GM23338 (cell line): ENCODE results near the gene MAN2A2. TPM values are rescaled to one million over a fixed set of nuclear protein-coding genes. Genes with fewer than 3 reads are reported as not detected.
"Not testable (repeated sequence)": the region's sequence is repeated elsewhere in the genome, so short reads cannot be mapped to it uniquely, and the experiment has no call there.

Experiments
- ATAC-seq: fragments of 200-7000 bp; cut with Tn5 transposase; 3 replicates; pipeline ENCODE4 v1.9.1; 2020
- DNase-seq: peaks from one replicate; pipeline ENCODE4 v3.0.0-alpha.2; 2015; ENCODE audit warnings: low spot score
- H2AFZ ChIP-seq: fragments of 200-600 bp; sonication (generic); 2 replicates; pipeline ENCODE4 v1.8.0; 2016; ENCODE audit warnings: antibody characterized with exemption, mild to moderate bottlenecking, moderate library complexity
- H3F3A ChIP-seq: fragments of 200-600 bp; sonication (generic); replicated peaks from 2 replicates; pipeline ENCODE4 v1.8.0; 2017; ENCODE audit warnings: antibody characterized with exemption, mixed run types, low read depth
- H3K27ac ChIP-seq: fragments of 200-600 bp; sonication (generic); 2 replicates; pipeline ENCODE4 v1.6.1; 2016; ENCODE audit warnings: low read depth
- H3K27me3 ChIP-seq: fragments of 200-600 bp; sonication (generic); 2 replicates; pipeline ENCODE4 v1.8.0; 2016; ENCODE audit warnings: mild to moderate bottlenecking, mixed run types, moderate library complexity; ENCODE audit not compliant: insufficient read depth
- H3K36me3 ChIP-seq: fragments of 200-600 bp; sonication (generic); 2 replicates; pipeline ENCODE4 v1.8.0; 2016; ENCODE audit warnings: mild to moderate bottlenecking; ENCODE audit not compliant: insufficient read depth
- H3K4me1 ChIP-seq: fragments of 200-600 bp; sonication (generic); 2 replicates; pipeline ENCODE4 v1.8.0; 2016; ENCODE audit warnings: mild to moderate bottlenecking, moderate library complexity; ENCODE audit not compliant: insufficient read depth
- H3K4me2 ChIP-seq: fragments of 200-600 bp; sonication (generic); 2 replicates; pipeline ENCODE4 v1.7.1; 2017; ENCODE audit warnings: mixed run types
- H3K4me3 ChIP-seq: fragments of 200-600 bp; sonication (generic); 2 replicates; pipeline ENCODE4 v1.6.1; 2016; ENCODE audit warnings: mixed run types
- H3K79me2 ChIP-seq: fragments of 200-600 bp; sonication (generic); replicated peaks from 2 replicates; pipeline ENCODE4 v1.8.0; 2017; ENCODE audit warnings: mild to moderate bottlenecking; ENCODE audit not compliant: insufficient read depth
- H3K9me2 ChIP-seq: fragments of 200-600 bp; sonication (generic); 2 replicates; pipeline ENCODE4 v1.8.0; 2017; ENCODE audit not compliant: insufficient read depth
- H4K20me1 ChIP-seq: fragments of 200-600 bp; sonication (generic); replicated peaks from 2 replicates; pipeline ENCODE4 v1.8.0; 2017; ENCODE audit warnings: mild to moderate bottlenecking; ENCODE audit not compliant: insufficient read depth
- H3K27ac Mint-ChIP-seq: 2 replicates; pipeline ENCODE4 v1.8.0; 2020; ENCODE audit warnings: inconsistent platforms, mild to moderate bottlenecking, moderate library complexity, mixed read lengths
- H3K27me3 Mint-ChIP-seq: 3 replicates; pipeline ENCODE4 v1.8.0; 2022; ENCODE audit warnings: low read depth, mild to moderate bottlenecking, moderate library complexity, mixed read lengths, inconsistent platforms; ENCODE audit not compliant: insufficient read depth, poor library complexity
- H3K36me3 Mint-ChIP-seq: 3 replicates; pipeline ENCODE4 v1.8.0; 2021; ENCODE audit warnings: low read depth, mild to moderate bottlenecking, inconsistent platforms, moderate library complexity, mixed read lengths
- H3K4me1 Mint-ChIP-seq: 3 replicates; pipeline ENCODE4 v1.8.0; 2020; ENCODE audit warnings: mild to moderate bottlenecking, inconsistent platforms, mixed read lengths
- H3K4me3 Mint-ChIP-seq: 3 replicates; pipeline ENCODE4 v1.8.0; 2021; ENCODE audit warnings: moderate library complexity, mild to moderate bottlenecking, inconsistent platforms, mixed read lengths
- H3K9me3 Mint-ChIP-seq: 3 replicates; pipeline ENCODE4 v1.8.0; 2020; ENCODE audit warnings: moderate library complexity, mild to moderate bottlenecking, inconsistent platforms, mixed read lengths
- CREB1 ChIP-seq: fragments of 250-450 bp; sonication (Bioruptor Pico); IDR thresholded peaks from 2 replicates; pipeline ENCODE4 v1.5.0; 2020; ENCODE audit warnings: low read depth, mild to moderate bottlenecking, moderate library complexity
- CTCF ChIP-seq, 2 experiments: fragments of 200-600 bp in 1 of 2; sonication (generic) in 1 of 2; conservative IDR thresholded peaks; 2 replicates each; pipeline versions ENCODE4 v1.5.1 to v1.6.1; 2016 to 2017; ENCODE audit warnings: antibody characterized with exemption in 2 of 2, low read depth in 2 of 2, mild to moderate bottlenecking in 2 of 2, moderate library complexity in 1 of 2
- ETS1 ChIP-seq: IDR thresholded peaks from 2 replicates; pipeline ENCODE4 v1.6.1; 2016; ENCODE audit warnings: antibody characterized with exemption
- EZH2 ChIP-seq: fragments of 200-600 bp; sonication (generic); IDR thresholded peaks from one replicate; pipeline ENCODE4 v1.8.0; 2017; ENCODE audit warnings: antibody characterized with exemption, mild to moderate bottlenecking, low read depth; ENCODE audit not compliant: unreplicated experiment
- EZH2phosphoT487 ChIP-seq: fragments of 200-600 bp; sonication (generic); IDR thresholded peaks from one replicate; pipeline ENCODE4 v1.8.1; 2018; ENCODE audit warnings: antibody characterized with exemption; ENCODE audit not compliant: unreplicated experiment
- JUNB ChIP-seq: IDR thresholded peaks from one replicate; pipeline ENCODE4 v1.6.1; 2016; ENCODE audit warnings: antibody characterized with exemption; ENCODE audit not compliant: unreplicated experiment
- NANOG ChIP-seq: IDR thresholded peaks from 2 replicates; pipeline ENCODE4 v1.6.1; 2016; ENCODE audit warnings: antibody characterized with exemption, borderline replicate concordance
- POLR2AphosphoS5 ChIP-seq: IDR thresholded peaks from 2 replicates; pipeline ENCODE4 v1.6.1; 2016; ENCODE audit warnings: antibody characterized with exemption, low read depth
- REST ChIP-seq: IDR thresholded peaks from one replicate; pipeline ENCODE4 v1.6.1; 2018; ENCODE audit warnings: antibody characterized with exemption; ENCODE audit not compliant: unreplicated experiment
- STAT1 ChIP-seq: IDR thresholded peaks from one replicate; pipeline ENCODE4 v1.6.1; 2016; ENCODE audit warnings: antibody characterized with exemption; ENCODE audit not compliant: unreplicated experiment
- ZNF114 ChIP-seq: fragments of 250-450 bp; sonication (Bioruptor Pico); IDR thresholded peaks from 2 replicates; pipeline ENCODE4 v1.5.0; 2020; ENCODE audit warnings: mild to moderate bottlenecking, moderate library complexity
- ZNF331 ChIP-seq: fragments of 250-450 bp; sonication (Bioruptor Pico); IDR thresholded peaks from 2 replicates; pipeline ENCODE4 v1.5.0; 2020; ENCODE audit warnings: low read depth, mild to moderate bottlenecking, moderate library complexity
- polyA plus RNA-seq: library from polyadenylated mRNA; unstranded; fragments of >200 nt; fragmentation: Nextera tagmentation; extraction: Ambion mirVana; gene quantifications from 2 replicates; pipeline ENCODE4 v1.2.1, GENCODE V29; 2016
- total RNA-seq: library from RNA; depleted of rRNA; stranded (reverse); fragments of >200 nt; shearing (Covaris generic); gene quantifications from 2 replicates; pipeline ENCODE4 v1.2.3, GENCODE V29; 2014

Gene MAN2A2
- total and polyA plus RNA-seq, 2 experiments from 2014 or later = 8.2 to 17.1 TPM

- no peak overlapping the region for H3K4me3 ChIP-seq
- H3F3A ChIP-seq = no peaks in the 10 kb centered on the region
- Mint-ChIP-seq H3K4me3 (no peak overlapping the region), H3K27me3 (peaks cover 7% of the 10 kb centered on the region), H3K4me1 (peaks cover 4% of the 10 kb centered on the region; the same call in 2 of the 3 replicates), H3K27ac (no peak overlapping the region), H3K9me3 (no peaks in the 10 kb centered on the region), H3K36me3 (peaks cover 10% of the 10 kb centered on the region; the same call in 2 of the 3 replicates)
- H3K4me1 ChIP-seq = 0 out of 2 replicates have a peak, but pooled peaks cover 6% of the 10 kb centered on the region
- ATAC-seq = no peak
- H3K36me3 ChIP-seq = no peaks in the 10 kb centered on the region
- H3K9me2 ChIP-seq = no peaks in the 10 kb centered on the region
- no peak for DNase-seq
- H3K27me3 ChIP-seq = no peaks in the 10 kb centered on the region
- no peaks in the 10 kb centered on the region for H4K20me1 ChIP-seq
- H3K4me2 ChIP-seq = no peak overlapping the region
- no peak overlapping the region for H3K27ac ChIP-seq
- H3K79me2 ChIP-seq = no peaks in the 10 kb centered on the region
- no peak overlapping the region for H2AFZ ChIP-seq
- no peak for TF ChIP-seq NANOG
- TF ChIP-seq JUNB = no peak
- TF ChIP-seq EZH2phosphoT487 = no peak
- no peak for TF ChIP-seq ZNF331 (CRISPR knock-in tag)
- TF ChIP-seq REST = no peak
- no peak for TF ChIP-seq ZNF114 (CRISPR knock-in tag)
- TF ChIP-seq ETS1 = no peak
- no peak for TF ChIP-seq POLR2AphosphoS5
- no peak for TF ChIP-seq STAT1
- no peak for TF ChIP-seq CTCF (conservative IDR thresholded peaks at IDR 0.05; ENCODE audit: low read depth in 2 of 2)
- TF ChIP-seq CREB1 (CRISPR knock-in tag) = no peak
- TF ChIP-seq EZH2 = no peak
These were observed 18.8 kb downstream of the MAN2A2 start for GRCh38 chr15:90921887-90922286.

- H3K9me2 ChIP-seq, H3K4me1 Mint-ChIP-seq, H3K4me3 ChIP-seq, H3K79me2 ChIP-seq, H3K27me3 ChIP-seq, H3K27me3 Mint-ChIP-seq, H3K9me3 Mint-ChIP-seq, H3F3A ChIP-seq, H3K4me1 ChIP-seq, H3K36me3 ChIP-seq, H3K36me3 Mint-ChIP-seq, H3K4me3 Mint-ChIP-seq, H3K27ac ChIP-seq, DNase-seq, H2AFZ ChIP-seq, H4K20me1 ChIP-seq, H3K4me2 ChIP-seq: not testable (repeated sequence)
- ATAC-seq = peak; percentile 69
- peak overlapping the region; percentile 95 for H3K27ac Mint-ChIP-seq
These were observed 19.7 kb downstream of the MAN2A2 start for GRCh38 chr15:90922712-90923322.
